ENCODE results near the gene RAPGEF1.

The RAPGEF1 gene

DNA sequence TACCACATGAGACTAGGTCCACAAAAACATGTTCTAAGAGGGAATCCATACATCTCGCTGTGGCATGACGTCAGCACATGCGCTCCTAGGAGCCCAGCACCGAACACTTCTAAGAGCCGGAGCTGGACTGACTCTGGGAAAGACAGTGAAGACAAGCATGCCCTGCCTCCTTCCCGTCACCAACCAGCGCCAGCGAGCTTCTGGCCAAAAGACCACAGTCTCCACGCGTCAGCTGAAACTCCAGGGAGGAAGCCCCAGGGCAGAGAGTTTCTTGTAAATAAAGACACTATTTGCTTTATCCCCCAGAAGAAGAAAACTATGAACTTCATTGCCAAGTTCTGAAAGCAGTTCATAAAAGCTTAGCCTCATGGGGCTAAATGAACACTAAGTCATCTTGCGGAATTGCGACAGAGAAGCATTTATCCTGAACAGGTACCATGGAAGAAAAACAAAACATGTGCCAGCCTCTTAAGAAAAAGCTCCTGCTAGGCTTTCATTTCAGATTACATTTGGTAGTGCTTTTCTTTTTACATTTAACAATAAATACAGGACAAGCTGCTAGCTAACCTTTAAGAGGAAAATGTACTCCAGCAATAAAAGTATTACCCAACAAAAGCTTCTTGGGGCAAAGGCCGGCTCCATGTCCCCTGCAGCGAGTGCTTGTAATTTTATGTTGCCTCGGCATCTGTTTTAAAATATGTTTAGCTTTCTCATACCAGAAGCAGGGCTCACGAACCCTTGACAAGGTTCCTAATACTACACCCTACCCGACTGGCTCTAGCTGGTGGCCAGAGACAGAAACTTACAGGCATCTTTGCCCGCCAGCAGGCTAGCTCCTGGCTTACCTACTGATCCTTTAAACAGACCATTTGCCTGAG, 98.0 kb downstream of the RAPGEF1 start:
- DNase-seq = no peak

DNA sequence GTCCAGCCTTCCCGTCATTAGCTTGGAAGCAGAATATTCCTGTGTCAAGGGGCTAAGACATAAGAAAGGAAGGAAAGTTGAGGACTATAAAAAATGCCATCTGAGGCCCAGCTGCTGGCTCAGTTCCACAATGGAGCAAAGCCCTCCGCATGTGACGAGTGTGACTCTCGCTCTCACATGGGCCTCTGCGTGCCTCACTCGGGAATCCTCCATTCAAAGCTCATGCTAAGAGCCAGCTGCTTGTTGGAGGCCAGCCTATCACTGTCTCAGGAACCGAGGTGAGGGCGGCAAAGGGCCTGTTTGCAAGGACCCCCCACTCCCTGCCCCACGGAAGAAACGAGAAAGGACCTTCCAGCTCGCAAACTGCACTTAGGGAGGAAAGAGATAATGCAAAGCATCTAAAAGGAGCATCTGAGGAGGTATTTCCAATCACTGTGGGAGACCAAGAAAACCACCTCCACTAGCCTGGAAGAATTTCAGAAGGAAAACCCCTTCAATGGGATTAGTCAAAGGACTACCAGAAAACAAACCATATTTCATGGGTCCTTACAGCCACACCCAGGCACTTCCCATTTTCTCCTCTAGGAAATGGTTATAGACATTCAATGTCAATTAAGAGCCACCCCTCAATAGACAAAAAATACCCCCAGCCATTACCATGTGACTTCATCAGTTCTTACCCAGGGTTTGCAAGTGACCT, 99.3 kb downstream of the RAPGEF1 start:
- no peak for DNase-seq

DNA sequence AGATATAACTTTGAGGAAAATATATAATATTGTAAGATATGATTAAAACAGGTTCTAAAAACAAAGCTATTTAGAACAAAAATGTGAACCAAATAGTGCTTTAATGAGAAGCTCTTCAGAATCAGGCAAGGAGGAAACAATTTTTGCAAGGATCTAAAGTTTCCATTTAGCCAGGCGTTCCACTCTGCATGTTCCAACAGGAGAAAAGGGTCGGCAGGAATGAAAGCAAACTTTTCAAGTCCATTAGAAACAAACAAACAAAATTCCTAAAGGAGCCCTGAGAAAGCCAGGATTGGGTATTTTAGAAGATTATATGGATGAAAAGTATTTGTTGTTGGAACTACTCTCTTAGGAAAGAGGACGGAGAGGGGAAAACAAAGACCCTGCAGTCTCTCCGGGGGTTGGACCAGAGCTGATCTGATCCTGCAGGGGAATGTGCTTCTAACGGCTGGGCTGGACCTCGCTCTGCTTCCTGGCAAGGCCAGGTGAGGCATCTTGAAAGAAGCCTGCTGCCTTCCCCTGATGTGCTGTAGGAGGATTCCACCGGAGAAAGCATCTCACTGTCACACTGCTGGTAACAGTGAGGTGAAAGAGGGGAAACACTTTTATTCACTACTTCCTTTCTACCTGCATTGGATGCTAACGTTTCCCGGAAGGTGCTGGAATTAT, 100.0 kb downstream of the RAPGEF1 start:
- no peak for DNase-seq

DNA sequence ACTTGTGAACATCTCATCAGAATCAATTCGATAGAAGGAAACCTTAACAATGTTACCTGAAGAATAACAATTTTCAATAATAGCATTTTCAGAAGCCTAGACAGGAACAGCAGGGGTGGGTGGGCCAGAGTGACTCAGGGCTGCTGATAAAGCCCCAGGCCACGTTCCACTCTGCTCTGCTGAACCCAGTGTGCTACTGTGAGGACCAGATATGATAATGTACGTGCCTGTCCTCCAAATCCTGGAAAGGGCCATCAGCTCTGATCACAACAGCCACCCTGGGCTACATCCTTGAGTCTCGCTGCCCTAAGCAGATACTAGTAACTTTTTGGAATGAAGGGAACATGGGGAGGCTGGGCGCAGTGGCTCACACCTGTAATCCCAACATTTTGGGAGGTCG, 103.3 kb downstream of the RAPGEF1 start:
- DNase-seq = no peak

DNA sequence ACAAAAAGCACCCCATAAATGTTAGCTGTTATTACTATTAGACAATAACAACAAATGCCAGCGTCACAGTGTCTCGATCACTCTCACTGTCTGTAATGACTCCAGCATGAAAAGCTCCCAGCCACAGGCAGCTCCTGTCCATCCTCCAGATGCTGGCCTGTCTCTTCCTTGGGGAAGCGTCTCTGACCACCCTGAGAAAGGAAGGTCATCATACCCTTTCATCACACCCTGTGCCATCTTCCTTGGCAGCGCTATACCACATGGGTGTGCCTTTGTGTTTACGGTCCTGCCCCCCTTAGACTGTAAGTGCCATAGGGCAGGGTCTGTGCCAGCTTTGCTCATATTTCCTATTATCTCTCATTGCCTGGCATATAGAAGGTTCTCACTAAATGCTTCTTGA, 104.0 kb downstream of the RAPGEF1 start:
- no peak for DNase-seq

DNA sequence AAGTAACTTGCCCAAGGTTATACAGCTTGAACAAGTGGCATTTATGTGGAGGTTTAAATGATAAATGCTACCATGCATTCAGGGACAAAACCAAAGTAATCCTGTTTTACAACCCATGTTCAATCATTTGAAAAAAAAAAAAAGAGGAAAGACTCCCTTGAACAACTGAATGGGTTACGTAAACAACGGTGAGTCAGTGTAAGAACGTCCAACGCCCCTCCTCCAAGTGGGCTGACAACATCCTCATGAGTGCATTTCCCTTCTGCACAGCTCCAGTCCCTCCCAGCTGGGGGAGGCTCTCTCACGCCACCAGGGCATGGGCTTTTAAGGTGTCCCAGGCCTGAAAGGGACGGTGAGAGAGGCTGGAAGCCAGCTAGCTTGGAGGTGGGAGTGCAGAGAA, 104.6 kb downstream of the RAPGEF1 start:
- DNase-seq = peak; percentile 91

DNA sequence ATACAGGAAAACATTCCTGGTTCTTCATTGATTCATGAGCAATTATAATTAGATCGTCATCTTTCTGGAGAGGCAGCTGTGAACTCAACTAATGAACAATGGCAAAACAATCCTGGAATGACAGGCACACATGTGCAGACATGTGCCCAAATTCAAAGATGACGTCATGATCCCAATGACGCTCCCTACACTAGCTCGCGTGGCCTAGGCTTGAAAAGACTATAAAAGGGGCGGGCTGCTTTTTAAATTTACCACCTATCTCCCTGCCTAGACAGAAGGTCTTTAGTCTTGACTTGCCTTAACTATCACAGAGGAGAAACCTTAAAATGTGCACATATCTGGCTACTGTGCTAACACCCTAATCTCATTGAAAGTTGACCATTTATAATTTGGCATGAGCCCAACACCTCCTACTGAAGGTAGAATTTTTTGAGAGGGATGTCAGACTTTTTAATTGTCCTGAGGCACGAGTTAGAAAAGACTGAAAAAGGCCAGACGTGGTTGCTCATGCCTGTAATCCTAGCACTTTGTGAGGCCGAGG, 106.3 kb downstream of the RAPGEF1 start:
- no peak for DNase-seq

DNA sequence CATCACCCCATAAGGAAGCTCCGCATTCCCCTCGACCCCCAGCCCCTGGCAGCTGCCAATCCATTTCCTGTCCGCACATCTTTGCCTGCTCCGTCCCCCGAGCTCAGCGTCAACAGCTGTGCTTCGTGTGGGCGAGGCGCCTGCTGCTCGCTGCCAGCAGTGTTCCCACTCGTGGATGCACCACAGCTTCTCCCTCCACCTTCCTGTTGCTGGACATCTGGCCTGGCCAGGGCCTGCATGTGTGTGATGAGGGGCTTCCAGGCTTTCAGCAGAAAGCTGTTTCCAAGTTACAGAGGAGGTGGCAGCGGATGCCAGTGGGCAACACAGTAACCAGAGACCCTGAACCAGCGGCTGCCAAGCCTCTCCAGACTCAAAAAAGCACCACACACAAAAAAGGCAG, 108.6 kb downstream of the RAPGEF1 start:
- DNase-seq = no peak

DNA sequence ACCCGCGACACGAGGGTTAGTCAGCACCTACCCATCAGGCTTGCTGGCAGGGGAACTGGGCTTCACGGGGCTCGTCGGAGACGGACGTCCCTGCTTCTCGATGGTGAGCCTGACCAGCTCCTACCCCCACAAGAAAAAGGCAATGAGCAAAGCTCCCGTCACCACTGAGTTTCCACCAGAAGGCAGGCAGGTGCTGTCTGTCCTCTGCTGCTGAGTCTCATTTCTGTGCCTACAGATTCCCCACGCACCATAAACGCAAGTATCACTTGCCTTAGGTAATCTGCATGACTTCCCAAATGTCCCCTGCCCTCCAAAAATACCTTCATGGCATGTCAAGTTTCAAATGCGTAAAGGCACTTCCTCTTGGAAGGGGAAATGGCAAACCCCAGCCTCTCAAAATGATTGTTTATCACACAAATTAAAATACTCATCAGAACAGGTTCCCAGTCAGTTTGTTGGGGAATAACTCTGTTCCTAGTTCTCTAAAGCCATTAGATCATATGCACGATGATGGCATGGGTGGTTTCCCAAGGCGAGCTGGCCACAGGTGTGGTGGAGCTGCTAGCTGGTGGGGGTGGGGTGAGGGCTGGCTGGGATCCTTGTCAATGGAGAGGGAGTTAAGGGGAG, 109.6 kb downstream of the RAPGEF1 start:
- no peak for DNase-seq

DNA sequence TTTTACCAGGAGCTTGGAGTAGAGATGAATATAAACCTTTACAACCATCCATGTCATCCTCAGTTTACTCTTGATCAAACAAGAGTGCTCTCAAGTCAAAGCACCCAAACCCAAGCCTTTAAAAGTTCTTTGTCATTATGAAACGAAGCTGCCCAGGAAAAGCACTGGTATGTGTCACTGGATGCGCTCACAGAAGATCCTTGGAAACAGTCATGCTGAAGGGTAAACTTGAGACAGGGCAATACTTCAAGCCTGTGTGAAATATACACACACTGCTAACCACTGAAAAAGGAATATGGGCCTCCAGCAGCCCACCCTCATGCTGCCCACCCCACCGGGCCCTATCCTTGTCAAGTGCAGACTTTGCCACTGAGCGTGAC, 110.1 kb downstream of the RAPGEF1 start:
- DNase-seq = no peak

DNA sequence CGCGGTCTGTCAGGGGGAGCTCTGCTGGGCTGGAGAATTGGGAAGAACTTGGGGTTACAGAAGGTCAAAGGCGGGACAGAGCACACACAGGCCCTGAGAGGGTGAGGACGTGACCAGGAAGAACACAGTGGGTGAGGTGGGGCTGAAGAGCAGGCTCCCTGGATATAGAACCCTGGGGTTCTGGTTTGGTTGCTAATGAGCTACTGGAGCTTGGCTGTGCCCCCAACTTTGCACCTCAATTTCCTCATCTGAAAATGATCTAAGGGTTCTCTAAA, 110.7 kb downstream of the RAPGEF1 start:
- DNase-seq = no peak

DNA sequence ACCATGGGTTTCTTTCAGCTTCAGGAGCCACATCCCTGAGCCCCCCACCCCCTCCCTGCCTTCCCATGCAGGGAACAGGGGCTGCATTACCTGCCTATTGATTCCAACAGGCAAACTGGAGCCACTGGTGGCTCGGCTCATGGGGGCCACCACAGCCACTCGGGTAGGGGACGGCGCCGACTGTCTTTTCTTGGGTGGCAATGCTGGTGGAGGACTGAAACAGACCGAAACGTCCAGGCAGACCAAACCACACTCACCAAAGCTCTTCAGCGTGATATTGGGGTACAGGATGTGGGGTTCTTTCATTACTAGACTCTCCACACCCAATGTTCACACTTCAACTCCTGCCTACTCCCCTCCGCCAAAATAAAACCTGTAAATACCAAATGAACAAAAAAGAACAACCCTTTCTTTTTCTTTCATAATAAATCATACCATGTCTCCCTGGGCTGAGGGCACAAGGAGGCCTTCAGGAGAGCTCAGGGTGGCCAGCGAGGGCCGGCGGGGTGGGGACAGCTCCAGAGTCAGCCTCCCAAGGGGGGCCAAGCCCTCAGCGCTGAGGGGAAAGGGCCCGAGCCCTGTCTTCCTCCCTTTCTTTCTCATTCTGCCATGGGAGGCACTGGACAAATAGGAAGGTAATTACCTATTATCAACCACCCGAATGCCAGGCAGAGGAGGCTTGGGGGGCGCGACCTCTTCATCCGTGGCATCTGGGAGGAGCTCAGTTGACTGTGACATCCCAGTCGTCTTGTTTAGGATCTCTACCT, 111.2 kb downstream of the RAPGEF1 start:
- no peak for DNase-seq

DNA sequence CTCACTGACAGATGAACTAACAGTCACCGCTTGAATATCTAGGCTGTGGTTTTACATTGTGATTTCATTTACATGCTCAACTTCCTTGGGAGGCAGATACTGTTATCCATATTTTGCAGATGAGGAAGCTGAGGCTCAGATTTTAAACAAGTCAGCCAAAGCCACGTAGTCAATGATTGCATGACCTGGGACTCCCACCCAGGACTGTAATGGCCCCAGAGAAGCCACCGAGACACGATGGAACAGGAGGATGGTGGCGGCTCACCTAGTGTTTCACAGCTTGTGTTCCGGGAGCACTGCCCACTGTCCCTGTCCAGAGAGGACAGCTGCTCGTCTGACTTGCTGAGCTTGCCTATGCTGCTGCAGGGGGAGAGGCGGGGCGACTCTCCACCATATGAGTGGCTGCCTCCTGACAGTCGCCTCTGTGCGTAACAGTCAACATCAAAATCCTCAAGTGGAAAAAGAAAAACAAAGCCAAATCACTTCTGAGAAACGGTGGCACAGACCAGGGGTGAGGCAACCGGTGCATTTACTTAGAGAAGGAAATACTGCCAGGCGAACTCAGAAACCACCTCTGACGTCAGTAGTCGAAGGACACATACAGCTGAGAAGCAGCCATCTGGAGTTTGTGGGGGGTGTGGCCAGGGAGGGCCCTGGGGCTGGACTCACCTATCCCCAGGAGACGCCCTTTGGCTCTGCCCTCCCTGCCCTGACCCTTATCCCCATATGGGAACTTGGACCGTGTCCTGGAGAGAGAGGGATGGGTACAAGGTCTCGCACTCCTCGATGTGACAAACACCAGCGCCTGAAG, 112.0 kb downstream of the RAPGEF1 start:
- peak; percentile 80 for DNase-seq

DNA sequence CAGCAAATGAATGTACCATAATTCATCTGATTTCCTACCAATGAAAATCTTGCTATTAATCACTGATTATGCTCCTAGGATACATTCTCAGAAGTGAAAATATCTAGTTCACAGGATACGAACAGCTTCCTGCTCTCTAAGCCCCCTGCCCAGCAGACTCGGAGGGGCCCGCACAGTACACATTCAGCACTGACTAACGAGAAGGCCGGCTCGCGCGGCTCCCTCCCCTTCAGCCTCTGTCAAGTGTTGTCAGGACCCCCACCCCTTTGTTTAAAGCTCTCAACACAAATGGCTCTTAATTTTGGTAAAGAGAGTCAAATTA, 112.6 kb downstream of the RAPGEF1 start:
- DNase-seq = no peak

DNA sequence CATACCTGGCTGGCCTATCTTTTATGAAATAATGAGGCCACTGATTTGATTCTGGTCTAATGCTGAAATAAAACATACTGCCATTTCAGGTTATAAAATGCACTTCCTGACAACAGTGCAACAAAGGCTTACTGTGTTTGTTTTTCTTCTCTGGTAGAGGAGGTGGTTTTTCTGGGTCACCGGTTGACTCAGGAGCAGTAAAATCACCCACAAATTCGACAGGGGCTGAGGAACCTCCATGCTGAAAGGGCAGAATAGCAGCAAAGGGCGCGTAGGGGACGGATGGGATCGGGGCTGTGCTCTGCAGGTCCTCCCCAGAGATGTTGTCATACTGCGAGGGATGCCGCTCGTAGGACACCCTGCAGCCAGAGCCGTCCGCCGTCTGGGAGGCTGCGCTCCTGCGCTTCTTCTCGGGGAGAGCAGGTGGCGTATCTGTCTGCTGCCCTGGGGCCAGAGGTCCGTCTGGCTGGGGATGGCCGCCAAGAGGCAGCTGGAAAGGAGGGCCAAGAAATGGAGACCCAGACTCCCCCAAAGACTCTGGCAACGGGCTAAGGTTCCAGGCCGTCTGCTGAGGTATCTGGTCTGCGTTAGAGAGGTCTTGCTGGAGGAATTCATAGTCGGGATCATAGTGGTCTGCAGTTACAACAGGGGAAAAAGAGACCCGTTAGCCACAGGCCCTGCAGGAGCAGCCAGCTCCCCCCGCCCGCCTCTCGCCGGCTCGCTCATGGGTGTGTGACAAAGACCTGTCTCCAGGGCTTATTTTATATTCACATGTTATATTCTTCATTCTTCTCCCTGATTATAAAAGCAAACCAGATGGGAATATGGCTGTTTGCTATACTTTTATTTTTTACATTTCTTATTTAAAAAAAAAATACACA, 113.8 kb downstream of the RAPGEF1 start:
- no peak for DNase-seq

DNA sequence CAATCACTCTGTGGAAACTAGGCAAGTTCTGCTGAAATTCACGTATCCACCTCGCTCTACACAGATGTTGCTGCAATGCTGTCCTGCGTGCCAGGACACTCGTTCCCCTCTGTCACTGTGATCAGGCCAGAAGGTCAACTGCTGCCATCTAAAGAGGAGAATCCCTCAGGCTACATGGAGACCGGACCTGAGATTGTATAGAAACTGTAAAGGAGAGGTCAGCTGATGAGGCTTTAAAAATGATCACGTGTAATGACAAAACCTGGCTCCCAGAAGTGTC, 114.4 kb downstream of the RAPGEF1 start:
- no peak for DNase-seq

DNA sequence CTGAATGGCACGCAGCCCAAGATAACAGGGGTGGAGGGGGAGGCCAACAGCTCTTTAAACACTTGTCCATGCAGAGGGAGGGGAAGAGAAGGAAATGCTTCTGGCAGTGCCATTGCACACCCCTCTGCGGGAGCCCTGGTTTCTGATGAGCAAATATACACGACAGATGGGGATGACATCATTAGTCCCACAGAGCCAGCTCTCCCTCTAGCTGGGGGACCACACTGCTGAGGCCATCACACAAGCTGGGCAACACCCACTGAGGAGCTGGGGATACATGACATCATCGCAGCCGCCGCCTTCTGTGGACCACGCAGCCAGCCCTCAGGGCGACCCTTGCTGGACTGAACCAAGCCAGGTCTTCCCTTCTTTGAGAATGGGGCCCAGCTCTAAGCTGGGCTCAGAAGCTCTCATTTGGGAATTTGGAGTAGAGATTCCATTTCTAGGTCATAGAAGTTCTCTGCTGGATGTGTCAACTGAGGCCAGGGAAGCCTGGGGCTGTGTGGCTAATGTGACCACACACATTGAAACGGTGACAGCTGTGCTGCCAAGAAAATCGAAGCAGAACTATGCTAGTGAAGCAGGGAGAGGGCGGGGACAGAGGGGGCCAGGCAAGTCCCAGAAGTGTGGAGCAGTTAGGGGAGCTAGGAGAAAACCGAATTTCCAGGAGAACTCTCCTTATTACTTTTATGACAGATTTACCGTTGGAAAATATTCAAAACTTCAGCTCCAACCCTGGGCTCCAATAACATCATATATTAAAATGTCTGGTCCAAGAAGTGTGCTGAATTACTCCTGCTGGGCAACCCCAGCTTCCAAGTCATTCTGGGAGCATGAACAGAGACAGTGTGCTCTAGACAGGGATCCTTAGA, 115.0 kb downstream of the RAPGEF1 start:
- DNase-seq = no peak

DNA sequence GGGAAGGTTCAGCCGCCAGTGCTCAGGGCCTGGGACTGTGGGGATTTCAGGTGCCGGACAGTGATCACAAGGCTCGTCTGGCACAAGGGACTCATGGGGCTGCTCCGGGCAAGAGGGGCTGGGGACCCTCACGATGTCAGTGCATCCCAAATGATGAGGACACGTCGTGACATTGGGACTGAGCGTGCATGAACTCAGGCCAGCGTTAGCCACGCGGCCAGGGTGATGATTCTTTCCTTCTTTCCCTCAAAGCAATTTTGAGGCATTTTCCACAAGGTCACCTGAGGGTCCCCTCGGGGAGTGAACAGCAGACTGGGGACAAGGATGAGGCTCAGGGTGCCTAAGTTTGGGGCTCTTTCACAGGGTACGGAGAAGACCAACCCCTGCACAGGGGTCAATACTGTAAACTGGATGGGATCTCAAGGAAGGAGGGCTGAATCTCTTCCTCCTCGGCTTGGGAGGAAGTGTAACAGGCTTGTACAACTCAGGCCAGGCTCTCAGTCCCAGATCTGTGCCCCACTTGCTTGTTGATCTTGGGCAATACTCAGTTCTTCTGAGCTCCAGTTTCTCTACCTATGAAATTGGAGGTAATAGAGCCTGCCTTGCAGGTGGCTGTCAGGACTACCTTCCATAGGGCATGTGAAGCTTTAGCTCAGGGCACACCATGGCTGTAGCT, 116.1 kb downstream of the RAPGEF1 start:
- DNase-seq = no peak

DNA sequence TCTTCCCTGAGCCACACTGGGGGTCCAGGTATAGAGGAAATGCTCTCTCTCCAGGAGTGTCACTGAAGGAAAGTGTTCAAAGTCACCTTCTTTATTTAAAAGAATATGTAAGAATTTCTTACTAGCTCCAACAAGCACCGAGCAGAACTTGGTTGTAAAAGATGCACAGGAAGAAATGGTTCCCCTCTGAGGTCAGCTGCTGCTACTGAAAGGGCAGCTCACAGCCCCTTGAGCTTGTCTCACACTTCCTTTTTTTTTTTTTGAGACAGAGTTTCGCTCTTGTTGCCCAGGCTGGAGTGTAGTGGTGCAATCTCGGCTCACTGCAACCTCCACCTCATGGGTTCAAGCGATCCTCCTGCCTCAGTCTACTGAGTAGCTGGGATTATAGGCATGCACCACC, 117.4 kb downstream of the RAPGEF1 start:
- DNase-seq = no peak
